CD4-positive, alpha-beta T cell treated with Interferon gamma for 1 hour (primary cell): Measurements from ENCODE around the gene RTP1.

Experiments used
- DNase-seq: peaks from one replicate; pipeline ENCODE4 v3.0.0-alpha.2; 2020

RTP1 gene

DNA sequence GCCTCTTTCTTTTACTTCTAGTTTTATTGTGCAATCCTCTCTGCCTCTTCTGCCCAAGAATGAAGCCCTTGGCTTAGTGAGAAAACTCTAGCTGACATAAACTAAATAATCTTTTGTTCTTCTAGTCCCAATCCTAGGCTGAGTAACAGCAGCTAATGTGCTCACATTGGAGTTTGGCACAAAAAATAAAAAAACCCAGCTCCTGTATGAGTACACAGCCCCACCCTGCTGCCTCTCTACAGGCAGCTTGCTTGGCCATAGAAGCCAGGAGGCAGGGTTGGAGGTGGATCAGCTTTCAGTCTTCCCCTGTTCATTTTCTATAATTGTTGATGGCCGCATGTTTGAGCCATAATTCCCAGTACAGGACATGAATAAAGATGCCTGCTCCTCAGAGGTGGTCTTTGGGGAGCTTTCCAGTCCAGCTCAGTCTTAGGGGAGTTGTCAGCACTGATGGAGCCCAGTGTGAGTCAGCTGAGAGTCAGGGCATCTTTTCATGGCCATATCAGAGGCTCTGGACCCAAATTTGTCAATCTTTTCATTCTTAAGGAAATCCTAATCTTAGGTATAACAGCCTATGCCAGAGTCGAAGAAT lies 46.7 kb downstream of the RTP1 start:
- DNase-seq: no peak

GRCh38 chr3:187247398-187247797 lies 50.1 kb downstream of the RTP1 start:
- no peak for DNase-seq
